Stimulated activated CD4-positive, alpha-beta T cell treated with anti-CD3 and anti-CD28 coated beads, TNF-alpha, amount 100 ng/mL, for 1 hour (primary cell): ENCODE results near the gene ATP2B2.
"Not testable (repeated sequence)": the region's sequence is repeated elsewhere in the genome, so short reads cannot be mapped to it uniquely, and the experiment has no call there.

Experiments
- DNase-seq, 3 donors: peaks; one replicate each; pipeline ENCODE4 v3.0.0-alpha.2; 2020; ENCODE audit warnings: low read depth in 3 of 3, low spot score in 1 of 3

The ATP2B2 gene

GRCh38 chr3:10386121-10386520 lies 119.3 kb downstream of the ATP2B2 start:
- no peak for DNase-seq

DNA sequence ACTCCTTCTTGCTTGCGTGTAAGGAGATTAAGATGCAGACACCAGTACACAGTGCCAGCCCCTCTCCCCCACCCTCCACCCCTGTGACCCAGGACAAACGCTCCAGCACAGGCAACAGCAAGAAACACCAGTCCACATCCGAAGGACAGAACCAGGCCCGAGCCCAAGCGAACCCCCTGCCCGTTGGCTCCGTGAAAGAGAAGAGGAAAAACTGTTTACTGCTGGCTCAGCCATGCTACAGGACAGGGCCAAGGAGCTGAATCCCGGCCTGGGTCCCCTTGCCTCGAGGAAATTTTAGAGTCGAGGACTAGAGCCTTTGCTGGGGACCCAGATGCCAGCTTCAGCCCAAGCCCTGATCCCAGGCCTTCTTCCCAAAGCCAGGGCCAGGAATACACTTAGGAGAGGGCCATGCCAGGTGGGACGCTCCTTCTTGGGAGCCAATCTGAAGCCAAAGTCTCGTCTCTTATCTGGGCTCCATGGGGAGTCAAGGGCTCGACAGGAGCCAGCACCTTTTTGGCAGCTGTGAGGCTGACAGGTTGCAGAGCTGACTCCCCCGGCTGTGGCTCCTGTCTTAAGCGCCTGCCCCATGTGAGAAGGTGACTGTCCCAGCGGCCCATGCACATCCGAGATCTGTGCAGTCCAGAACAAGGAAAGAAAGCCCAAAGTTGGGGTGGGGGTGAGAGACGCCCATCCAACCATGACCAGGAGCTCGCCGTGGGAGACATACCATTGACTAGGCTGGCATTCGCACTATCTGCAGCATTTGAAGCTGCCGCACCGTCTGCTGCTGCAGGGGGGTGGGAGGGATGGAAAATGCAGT lies 120.6 kb downstream of the ATP2B2 start:
- no peak for DNase-seq

DNA sequence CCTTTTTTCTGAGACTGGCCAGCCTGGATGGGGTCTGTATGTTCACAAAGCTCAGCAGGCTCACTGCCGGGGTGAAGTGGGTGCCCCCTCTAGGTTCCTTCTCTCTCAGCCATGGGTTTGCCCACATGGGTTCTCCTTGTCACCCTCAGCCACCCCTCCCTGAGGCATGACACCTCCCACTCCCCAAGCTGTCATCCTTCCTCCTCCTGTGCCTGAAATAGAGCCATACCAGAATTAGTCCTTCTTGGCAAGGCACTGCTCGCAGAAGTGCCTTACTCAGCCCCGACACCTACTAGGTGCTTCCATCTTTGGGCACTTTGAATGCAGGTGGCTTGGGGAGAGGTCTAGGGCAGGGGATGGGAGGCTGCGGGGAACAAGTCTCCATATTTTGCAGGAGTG lies 121.5 kb downstream of the ATP2B2 start:
- DNase-seq, result no peak

- DNase-seq, result no peak
These were observed 122.2 kb downstream of the ATP2B2 start for GRCh38 chr3:10382892-10383849.

- not testable (repeated sequence) for DNase-seq
These were observed 122.9 kb downstream of the ATP2B2 start for GRCh38 chr3:10382445-10382844.

- DNase-seq, result no peak
These were observed 124.0 kb downstream of the ATP2B2 start for GRCh38 chr3:10381336-10381735.

GRCh38 chr3:10380906-10381305 lies 124.5 kb downstream of the ATP2B2 start:
- no peak for DNase-seq

DNA sequence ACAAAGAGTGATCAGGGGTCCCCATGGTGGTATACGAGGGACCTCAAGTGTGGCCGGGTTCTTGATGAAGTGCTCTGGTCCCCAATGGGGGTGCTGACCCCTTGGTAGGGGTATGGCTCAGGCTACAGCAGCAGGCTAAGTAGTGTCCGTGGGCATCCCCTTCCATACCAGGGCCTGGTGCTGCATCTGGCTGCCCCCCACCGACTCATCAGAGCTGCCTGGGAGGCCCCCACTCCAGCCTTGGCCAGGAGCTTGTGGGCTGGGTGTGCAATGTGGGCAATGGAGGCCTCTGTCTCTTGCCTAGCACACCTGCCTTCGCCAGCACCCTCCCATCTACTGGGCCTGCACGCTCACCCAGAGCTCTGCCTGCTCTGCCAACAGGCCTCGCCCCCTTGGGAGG lies 125.4 kb downstream of the ATP2B2 start:
- DNase-seq, result no peak

- no peak for DNase-seq
These were observed 126.2 kb downstream of the ATP2B2 start for GRCh38 chr3:10379161-10379560.

DNA sequence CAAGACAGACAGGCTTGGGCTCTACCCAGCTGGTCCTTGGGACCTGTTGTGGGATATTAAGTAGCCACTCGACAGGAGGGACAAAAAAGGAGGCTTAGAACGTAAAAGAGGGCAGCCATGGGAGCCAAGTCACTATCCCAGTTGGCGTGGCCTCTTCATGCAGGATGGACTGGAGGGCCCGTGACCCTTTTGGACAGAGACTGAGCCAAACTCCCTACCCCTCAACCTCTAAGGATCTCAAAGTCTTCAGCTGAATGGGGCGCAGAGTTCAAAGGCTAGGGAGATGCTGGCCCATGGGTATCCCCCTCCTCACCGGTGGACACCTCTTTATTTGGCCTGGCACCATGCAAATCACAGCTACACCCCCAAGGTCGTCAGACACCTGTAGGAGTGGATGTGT lies 126.6 kb downstream of the ATP2B2 start:
- no peak for DNase-seq

- no peak for DNase-seq
These were observed 127.1 kb downstream of the ATP2B2 start for GRCh38 chr3:10378246-10378645.

GRCh38 chr3:10377148-10377725 lies 128.1 kb downstream of the ATP2B2 start:
- no peak for DNase-seq

DNA sequence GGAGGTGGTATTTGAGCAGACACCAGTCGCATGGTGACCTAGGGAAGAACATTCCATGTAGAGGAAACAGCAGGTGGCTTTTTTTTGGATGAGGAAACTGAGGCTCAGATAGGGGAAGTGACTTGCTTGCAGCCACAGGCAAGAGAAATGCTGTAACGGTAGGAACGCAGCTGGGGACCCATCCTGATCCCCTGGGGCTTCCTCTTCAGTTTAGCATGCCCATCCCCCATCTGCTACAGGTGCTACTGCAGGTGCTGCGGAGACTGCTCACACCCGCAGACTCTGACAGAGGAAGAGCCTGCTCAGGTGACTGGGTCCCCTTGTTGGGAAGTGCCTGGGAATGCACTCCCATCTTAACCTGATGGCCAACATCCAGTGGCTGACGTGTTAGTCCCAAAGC lies 129.0 kb downstream of the ATP2B2 start:
- DNase-seq, result no peak

DNA sequence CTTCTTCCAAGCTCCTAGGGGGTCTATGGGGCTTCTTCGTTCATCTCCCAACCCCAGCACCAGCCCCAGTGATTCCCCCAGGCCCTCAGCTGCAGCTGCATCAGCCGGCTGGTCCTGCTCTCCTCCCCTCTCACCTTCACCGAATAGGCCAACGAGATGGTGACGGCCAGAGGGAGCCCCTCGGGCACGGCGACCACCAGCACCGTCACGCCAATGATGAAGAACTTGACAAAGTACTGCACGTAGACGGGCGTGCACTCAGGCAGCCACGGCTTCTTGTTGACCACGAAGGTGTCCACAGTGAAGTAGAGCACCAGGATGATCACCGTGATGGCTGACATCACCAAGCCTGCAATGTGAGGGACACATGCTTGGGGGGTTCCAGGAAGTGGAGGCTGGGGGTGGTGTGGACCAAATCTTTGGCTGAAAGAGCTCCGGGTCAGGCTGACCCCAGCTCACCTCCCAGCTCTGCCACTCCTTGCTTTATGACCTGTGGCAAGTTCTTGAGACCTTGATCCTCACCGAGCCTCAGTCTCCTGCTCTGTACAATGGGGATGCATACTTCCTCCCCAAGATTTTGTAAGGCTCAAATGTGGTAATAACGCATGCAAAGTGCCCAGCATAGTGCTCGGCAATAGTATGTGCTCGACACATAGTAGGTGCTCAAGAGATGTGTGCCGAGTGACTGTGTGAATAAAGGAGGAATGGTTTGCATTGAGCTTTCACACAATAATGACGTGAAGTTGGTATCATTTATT lies 129.9 kb downstream of the ATP2B2 start:
- DNase-seq, result no peak

- no peak for DNase-seq
These were observed 131.1 kb downstream of the ATP2B2 start for GRCh38 chr3:10374311-10374710.

DNA sequence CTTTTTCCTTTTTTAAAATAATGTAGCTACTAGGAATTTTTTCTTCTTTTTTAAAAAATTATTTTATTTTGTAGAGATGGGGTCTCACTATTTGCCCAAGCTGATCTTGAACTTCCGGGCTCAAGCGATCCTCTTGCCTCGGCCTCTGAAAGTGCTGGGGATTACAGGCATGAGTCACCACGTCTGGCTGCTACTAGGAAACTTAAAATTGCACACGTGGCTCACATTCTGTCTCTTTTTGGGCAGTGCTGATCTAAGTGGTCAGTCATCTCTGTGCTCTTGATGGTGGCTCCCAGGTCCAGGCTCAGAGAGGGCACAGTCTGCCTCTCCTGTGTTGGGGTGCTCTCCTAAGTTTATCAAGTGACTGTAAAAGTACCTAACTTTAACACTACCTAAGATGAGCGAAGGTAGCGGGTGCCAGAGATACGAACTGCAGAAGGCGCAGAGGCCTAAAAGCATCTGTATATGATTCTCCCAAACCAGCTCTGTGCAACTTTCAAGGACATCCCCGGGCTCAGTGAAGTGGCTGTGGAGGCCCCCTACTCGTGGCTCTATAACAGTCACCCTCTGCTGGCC lies 131.6 kb downstream of the ATP2B2 start:
- no peak for DNase-seq

DNA sequence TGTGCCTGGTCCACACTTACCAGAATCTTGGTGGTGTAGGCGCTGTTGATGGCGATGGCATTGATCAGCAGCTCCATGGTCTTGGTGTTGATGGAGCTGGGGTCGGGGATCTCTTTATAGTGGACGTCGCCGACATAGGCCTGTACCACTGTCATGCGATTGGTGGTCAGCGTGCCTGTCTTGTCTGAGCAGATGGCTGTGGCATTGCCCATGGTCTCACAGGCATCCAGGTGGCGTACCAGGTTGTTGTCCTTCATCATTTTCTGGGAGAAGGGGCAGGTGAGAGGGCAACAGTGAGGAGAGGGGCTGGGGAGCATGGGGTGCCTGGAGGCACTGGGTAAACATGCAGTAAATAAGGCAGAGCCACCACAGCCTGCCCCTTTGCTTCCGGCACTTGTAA lies 133.6 kb downstream of the ATP2B2 start:
- no peak for DNase-seq

- DNase-seq, result no peak
These were observed 134.2 kb downstream of the ATP2B2 start for GRCh38 chr3:10371167-10371566.

- DNase-seq, result no peak
These were observed 135.0 kb downstream of the ATP2B2 start for GRCh38 chr3:10370429-10370828.

DNA sequence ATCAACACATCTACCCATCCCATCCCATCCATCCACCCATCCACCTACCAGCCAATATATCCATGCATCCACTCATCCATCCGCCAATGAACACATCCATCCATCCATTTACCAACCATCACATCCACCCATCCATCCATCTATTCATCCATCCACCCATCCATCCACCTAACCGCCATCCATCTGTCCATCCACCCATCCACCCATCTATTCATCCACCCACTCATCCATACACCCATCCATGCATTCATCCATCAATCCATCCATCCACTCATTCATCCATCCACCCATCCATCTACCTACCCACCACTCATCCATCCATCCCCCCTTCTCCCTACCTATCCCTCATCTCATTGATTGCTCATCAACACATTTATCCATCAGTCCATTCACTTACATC lies 136.9 kb downstream of the ATP2B2 start:
- no peak for DNase-seq

GRCh38 chr3:10367506-10367905 lies 137.9 kb downstream of the ATP2B2 start:
- no peak for DNase-seq
